Kidney glomerular epithelial cell (primary cell): Measurements from ENCODE around the gene TMEM208.

Source experiments
- DNase-seq: peaks from one replicate; lab custom pipeline; 2025; lab: John Stamatoyannopoulos, UW

TMEM208 gene

GRCh38 chr16:67226804-67227566, at the start of gene TMEM208:
TSS of gene TMEM208 (plus strand) at chr16:67227130. CDS start at chr16:67227219, 89 bp downstream.
- peak; percentile 97 for DNase-seq

DNA sequence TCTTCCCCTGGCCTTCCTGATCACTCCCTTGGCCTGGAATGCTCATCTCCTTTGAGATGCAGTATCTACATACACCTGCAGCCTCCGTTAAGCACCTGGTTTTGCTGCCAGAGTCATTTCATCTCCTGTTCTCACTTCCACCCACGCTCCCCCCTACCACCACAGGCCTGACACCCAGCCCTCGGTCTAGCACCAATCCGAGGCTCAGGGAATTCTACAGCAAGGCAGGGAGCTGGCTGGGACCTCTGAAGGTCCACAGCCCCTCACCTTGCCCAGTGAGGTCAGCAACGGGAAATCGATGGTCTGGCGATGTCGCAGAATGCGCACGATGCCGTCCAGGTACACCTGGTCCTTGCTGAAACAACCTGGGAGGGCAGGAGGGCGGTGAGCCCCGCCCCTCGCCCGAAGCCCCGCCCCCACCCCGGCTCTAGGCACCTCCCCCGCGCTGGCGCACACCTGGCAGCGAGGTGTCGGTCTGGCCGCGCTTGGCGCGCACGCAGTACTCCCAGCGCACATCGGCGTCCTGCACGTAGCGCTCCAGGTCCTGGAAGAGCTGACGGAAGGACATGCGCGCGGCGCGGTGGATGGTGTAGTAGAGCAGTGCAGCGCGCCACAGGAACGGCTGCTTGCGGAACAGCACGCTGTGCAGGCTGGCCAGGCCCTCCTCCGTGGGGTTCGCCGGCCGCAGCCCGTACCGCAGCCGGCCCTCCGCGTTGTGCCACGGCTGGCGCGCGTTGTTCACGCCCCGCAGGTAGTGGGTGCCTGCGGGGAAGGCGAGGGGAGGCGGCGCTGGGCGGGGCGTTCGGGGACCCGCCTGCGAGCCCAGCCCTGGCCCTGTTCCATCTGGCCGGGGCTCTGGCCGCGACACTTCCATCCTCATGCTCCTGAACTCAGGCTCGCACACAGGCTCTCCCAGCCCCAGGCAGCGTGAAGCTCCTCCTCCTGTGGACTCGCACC, 48.9 kb upstream of the TMEM208 start:
- DNase-seq, result peak; percentile 15

- no peak for DNase-seq
These were observed 47.4 kb upstream of the TMEM208 start for GRCh38 chr16:67179421-67180080.

- DNase-seq, result no peak
These were observed 46.8 kb upstream of the TMEM208 start for GRCh38 chr16:67180166-67180565.

DNA sequence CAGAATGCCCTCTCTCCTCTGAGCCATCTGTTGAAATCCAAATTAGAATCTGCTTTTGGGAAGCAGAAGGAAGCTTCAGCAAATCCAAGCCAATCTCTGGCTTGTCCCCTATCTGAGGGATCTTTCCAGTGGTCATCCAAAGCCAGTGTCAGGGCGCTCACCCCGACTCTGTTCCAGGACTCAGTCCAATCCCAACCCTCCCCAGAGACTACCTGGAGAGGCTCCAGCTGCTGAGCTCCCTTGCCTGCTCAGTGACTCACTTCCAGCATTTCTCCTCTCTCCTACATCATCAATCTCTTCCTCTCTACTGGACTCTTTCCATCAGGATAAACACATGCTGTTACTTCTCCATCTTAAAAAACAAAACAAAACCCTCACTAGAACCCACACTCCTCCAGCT, 45.6 kb upstream of the TMEM208 start:
- peak; percentile 46 for DNase-seq

DNA sequence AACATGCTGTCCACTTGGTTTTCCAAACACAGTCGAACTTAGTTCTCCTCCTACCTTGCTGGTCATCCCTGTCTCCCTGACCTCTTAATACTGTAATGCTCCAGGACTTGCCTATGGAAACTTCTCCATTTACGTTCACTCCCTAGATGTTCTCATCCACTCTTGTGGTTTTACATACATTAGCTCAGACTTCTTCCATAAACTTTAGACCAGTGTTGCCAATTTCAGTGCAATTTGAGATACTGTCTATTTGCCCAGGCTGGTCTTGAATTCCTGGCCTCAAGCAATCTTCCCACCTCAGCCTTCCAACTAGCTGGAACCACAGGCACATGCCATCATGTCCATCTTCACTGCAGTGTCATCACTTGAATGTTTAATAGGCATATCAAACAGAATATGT, 44.6 kb upstream of the TMEM208 start:
- DNase-seq, result no peak

DNA sequence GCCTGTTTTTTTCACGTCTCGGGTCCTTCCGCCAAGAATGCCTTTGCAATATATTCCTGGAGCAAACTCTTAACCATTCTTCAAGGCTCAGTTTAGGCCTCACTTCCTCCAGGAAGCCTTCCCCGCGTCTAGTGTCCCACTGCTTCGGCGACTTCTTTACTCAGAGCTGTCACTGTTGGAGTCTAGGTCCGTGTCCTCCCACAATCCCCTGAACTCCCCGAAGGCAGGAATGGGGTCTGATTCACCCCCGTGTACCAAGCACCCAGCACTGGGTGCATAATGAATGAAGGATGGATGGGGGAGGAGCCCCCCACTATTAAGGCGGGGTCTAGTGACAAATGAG, 43.7 kb upstream of the TMEM208 start:
- no peak for DNase-seq

DNA sequence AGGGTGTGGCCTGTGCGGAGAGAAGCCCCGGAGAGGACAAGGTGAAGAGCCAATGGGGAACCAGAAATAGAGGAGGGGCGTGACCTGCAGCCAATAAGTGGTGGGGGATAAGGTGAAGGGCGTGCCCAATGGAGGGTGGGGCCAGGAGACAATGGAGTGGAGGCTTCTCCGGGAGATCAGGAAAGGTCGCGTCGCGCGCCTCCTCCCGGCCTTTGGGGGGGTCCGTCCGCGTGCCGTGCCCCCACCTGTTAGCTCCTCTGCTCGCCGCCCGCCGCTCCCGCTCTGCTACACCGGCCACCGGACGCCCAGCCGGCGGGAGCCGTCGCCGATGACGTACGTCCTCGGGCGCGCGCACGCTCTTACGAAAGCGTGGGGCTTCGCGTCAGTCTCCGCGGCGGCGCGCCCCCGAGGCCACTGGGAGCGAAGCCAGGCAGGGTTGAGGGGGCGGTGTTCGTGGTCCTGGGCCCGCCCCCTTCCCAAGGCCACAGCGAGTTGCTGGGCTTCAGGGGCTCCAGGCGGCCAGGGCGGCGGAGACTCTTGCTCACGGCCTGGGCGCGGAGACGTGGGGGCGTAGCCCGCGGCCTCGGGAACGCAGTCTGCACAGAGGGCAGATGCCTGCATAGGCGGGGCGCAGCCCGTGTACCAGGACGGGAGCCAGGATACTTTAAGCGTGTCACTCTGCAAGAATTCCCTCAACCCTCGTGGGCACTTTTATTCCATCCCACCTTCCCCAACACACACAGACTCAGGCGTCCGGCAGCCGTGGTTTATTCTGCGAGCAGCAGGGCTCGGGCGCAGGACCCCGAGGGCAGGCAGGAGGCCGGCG, 43.1 kb upstream of the TMEM208 start, which contains the start of gene MATCAP1:
MATCAP1 (minus strand) TSS at position 337 of the 826 bp plus-strand sequence. CDS start 3,353 bp downstream, outside the sequence.
- DNase-seq, result peak; percentile 95

DNA sequence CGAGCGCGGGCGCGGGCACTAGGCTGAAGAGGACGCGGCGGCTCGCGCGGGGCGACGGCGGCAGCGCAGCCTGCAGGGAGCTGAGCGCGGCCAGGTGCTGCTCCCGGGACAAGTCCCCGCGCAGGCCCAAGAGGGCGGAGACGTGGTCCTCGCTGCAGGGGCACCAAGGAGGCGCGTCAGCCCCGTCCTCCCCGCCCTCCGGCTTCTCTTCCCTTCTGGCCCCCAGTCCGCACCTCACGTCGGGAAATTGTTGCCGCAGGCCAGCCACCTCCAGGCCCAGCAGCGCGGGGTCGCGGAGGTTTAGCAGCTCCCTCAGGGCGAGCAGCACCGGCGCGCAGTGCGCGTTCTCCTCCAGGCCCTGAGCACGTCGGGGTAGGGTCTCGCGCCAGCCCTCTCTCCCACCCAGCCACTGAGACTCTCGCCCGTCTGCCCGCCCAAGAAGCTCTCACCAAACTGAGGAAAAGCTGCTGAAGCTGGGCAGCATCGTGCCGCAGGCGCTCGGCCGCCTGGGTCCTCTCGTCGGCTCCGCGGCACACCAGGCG, 42.4 kb upstream of the TMEM208 start:
- DNase-seq, result no peak

- DNase-seq, result peak; percentile 58
These were observed 41.8 kb upstream of the TMEM208 start for GRCh38 chr16:67184995-67185650.

GRCh38 chr16:67185651-67186134, 41.2 kb upstream of the TMEM208 start:
- DNase-seq, result no peak

- DNase-seq, result peak; percentile 80
These were observed 40.4 kb upstream of the TMEM208 start for GRCh38 chr16:67186550-67186950.

DNA sequence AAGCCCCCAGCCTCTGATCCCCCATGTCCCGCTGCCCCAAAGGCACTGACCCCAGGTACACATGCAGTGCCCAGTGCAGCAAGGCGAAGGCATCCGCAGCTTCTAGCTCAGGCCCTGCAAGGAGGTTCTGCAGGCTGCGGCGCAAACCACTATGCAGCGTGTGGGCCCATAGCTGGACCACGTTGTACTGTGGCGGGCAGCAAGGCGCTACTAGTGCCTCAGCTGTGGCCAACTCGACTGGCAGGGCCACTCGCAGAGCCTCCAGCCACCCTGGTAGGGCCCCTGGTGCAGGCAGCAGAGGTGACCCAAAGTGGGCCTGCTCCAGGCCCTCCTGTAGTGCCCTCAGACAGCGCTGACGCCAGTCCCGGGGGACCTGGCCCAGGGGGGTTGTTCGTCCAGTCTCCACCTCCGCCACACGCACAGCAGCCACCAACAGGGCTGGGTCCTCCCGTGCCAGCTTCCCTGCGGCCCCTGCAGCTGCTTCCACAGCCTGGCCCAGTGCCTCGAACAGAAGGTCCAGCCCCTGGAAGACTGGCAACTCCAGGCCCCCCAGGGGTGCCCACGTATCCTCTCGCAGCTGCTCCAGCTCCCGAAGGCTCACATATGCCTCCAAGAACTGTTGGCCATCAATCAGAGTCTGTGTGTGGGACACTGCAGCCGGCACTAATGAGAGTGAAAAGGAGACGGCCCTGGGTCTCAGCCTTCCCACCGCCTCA, 39.6 kb upstream of the TMEM208 start:
- DNase-seq, result no peak

- DNase-seq, result no peak
These were observed 38.6 kb upstream of the TMEM208 start for GRCh38 chr16:67188323-67188722.

GRCh38 chr16:67188798-67189197, 38.1 kb upstream of the TMEM208 start:
- DNase-seq, result no peak

DNA sequence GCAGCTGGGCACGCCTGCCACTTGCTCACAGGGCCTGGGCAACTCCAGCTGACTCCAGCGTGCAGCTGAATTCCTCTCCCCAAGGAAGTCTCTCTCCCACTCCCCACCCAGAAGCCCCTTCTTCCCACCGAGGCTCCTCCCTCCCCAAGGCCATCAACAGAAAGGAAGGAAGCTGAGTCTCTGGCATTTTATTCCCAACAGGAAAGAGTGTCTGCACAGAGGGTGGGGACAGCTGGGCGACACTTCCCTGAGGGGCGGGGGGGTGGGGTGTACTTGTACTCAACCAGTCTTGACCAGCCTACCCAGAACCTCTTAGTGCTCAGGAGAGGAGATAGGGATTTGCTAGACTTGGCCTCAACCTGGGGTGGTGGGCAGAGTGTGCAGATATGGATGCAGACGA, 36.9 kb upstream of the TMEM208 start, which contains the start of gene EXOC3L1:
EXOC3L1 (minus strand) TSS at position 96 of the 400 bp plus-strand sequence. CDS start 460 bp downstream, outside the sequence.
- no peak for DNase-seq

- DNase-seq, result no peak
These were observed 36.2 kb upstream of the TMEM208 start for GRCh38 chr16:67190448-67191399.

GRCh38 chr16:67191411-67191994, 35.4 kb upstream of the TMEM208 start:
- no peak for DNase-seq
